Breast epithelium (tissue), 3 donors: Measurements from ENCODE around the gene DEFB131A.
"Not testable (repeated sequence)": the region's sequence is repeated elsewhere in the genome, so short reads cannot be mapped to it uniquely, and the experiment has no call there.

ENCODE experiments used
- CTCF ChIP-seq, 3 donors: fragments of 450-650 bp; IDR thresholded peaks; one replicate each; pipeline ENCODE4 v1.5.1; 2016 to 2017; ENCODE audit warnings: antibody characterized with exemption in 3 of 3, mild to moderate bottlenecking in 3 of 3, moderate library complexity in 3 of 3
- POLR2AphosphoS5 ChIP-seq, 3 donors: sonication (generic); formaldehyde crosslinking; IDR thresholded peaks; one replicate each; pipeline ENCODE4 v1.6.1; 2017; ENCODE audit warnings: antibody characterized with exemption in 3 of 3

- TF ChIP-seq CTCF, POLR2AphosphoS5 (IDR thresholded peaks at IDR 0.05): not testable (repeated sequence)
These were observed 37.7 kb upstream of the DEFB131A start for GRCh38 chr4:9406491-9406890.
